IPS DF 6.9 (cell line): ENCODE results near the gene NRIP3.
A peak's percentile ranks its signal among the peaks of the same experiment; 100 is the strongest.
"Not testable (repeated sequence)": the region's sequence is repeated elsewhere in the genome, so short reads cannot be mapped to it uniquely, and the experiment has no call there.

Experiments
- DNase-seq: peaks from one replicate; pipeline ENCODE4 v3.0.0-alpha.2; 2013; ENCODE audit warnings: low read depth, low spot score
- H3K27ac ChIP-seq: one replicate; pipeline ENCODE4 v1.5.1; 2013; ENCODE audit warnings: low read length, control low read depth
- H3K27me3 ChIP-seq: 2 replicates; pipeline ENCODE4 v1.6.1; 2013; ENCODE audit warnings: mild to moderate bottlenecking, low read length; ENCODE audit not compliant: control insufficient read depth, insufficient read depth
- H3K36me3 ChIP-seq: 2 replicates; pipeline ENCODE4 v1.6.1; 2013; ENCODE audit warnings: low read length; ENCODE audit not compliant: control insufficient read depth, insufficient read depth
- H3K4me1 ChIP-seq: 2 replicates; pipeline ENCODE4 v1.6.1; 2013; ENCODE audit warnings: low read length; ENCODE audit not compliant: control insufficient read depth, insufficient read depth
- H3K4me3 ChIP-seq: 2 replicates; pipeline ENCODE4 v1.5.1; 2013; ENCODE audit warnings: mild to moderate bottlenecking, low read length
- H3K9me3 ChIP-seq: 2 replicates; pipeline ENCODE4 v1.6.1; 2013; ENCODE audit warnings: low read length, inconsistent platforms; ENCODE audit not compliant: control insufficient read depth, insufficient read depth
- WGBS: extraction: QIAGEN DNeasy Blood & Tissue Kit; methylation state at CpG from one replicate; pipeline ENCODE4 v1.1.7; 2013; ENCODE audit warnings: mixed read lengths, missing lambda C conversion rate; ENCODE audit not compliant: insufficient read length, insufficient coverage; 5-methylcytosine and 5-hydroxymethylcytosine counted together

NRIP3 gene

DNA sequence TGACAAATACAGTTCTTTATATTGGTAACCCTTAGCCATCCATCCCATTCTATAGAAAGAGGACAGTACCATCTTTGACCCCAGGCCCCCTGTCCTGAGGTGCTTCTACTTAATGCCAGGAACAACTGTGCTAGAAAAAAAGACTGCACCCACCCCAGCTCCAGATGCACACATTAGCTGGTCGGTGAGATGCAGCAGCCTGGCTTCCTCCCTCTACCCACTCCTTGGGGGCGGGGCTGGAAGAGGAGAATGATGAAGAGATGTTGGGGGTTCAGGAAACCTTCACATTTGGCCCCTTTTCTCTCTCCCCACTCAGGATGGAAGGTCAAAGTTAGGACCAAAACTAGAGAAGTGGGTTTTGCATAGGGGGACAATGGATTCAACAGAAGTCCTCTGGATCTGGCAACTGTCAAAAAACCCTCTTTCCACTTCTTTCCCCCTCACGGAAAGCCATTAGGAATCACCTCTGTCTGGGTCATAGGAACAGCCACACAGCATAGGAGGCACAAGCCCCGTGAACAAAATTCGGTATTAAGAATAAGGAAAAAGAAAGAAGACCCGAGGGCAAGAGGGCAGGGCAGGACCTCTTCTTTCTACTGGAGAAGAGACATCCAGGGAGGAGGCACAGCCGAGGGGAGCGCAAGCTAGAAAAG is 755 bp downstream of the NRIP3 start:
- Histone ChIP-seq H3K27me3 (peaks cover 21% of the 10 kb centered on the region; the same call in 1 of the 2 replicates), H3K4me1 (no peaks in the 10 kb centered on the region), H3K4me3 (peak overlapping the region; percentile 30; the same call in 1 of the 2 replicates), H3K27ac (no peak overlapping the region), H3K36me3 (no peaks in the 10 kb centered on the region; the same call in 1 of the 2 replicates), H3K9me3 (no peaks in the 10 kb centered on the region)
- WGBS: no CpG with 5 or more reads among the region's 8 CpGs
- no peak for DNase-seq

- no peaks in the 10 kb centered on the region for H3K9me3 ChIP-seq
- no peaks in the 10 kb centered on the region for H3K4me1 ChIP-seq
- DNase-seq: no peak
- H3K4me3 ChIP-seq: no peak overlapping the region
- H3K27me3 ChIP-seq: peaks cover 21% of the 10 kb centered on the region; the same call in 1 of the 2 replicates
- no peaks in the 10 kb centered on the region; the same call in 1 of the 2 replicates for H3K36me3 ChIP-seq
- WGBS: no CpG with 5 or more reads among the region's 6 CpGs
- no peak overlapping the region for H3K27ac ChIP-seq
Measured at GRCh38 chr11:9001736-9002135, 2.1 kb downstream of the NRIP3 start.

DNA sequence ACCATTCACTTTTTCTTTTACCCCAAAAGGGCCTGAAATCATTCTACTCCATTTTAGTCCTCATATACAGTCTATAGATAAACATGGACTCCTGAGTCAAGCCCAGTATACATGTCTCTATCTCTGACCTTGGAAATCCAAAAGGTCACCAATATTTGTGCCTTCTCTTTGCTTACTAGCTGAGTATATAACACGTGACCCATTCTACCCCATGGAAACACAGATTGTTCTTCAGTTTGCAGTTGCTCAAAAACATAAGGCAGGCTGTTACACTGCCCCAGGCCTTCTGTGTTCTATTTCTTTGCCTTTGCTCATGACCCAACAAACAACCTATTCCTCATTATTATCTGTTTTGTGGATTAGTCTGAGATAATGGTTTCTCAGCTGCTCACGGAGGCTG is 5.8 kb downstream of the NRIP3 start:
- H3K9me3 ChIP-seq: no peaks in the 10 kb centered on the region

DNA sequence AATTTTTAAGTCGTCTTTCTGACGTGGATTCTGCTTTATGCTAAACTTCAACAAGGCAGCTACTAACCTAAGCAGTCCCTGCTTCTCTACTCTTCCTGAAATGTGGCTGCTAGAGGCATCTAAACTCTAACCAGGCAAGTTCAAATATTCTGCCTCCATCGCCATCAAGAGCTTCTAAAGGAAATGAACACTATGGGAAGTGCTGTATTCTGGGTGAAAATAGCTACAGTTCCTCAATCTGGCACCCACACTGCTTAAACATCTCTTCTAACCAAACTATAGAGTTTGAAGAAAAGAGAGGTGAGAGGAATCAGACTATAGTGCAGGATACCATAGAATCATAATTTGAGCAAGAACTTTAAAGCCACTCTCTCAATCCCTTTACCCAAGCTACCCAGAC is 6.3 kb downstream of the NRIP3 start:
- Histone ChIP-seq H3K27me3 (peaks cover 2% of the 10 kb centered on the region; the same call in 1 of the 2 replicates), H3K4me1 (no peaks in the 10 kb centered on the region), H3K9me3 (no peaks in the 10 kb centered on the region), H3K27ac (no peak overlapping the region), H3K4me3 (no peak overlapping the region), H3K36me3 (no peaks in the 10 kb centered on the region)
- DNase-seq: no peak
- no CpG with 5 or more reads among the region's 3 CpGs for WGBS

More for the DNA sequence above, 5.8 kb downstream of the NRIP3 start:
- WGBS: no CpG with 5 or more reads among the region's 2 CpGs
- H3K27ac ChIP-seq: no peak overlapping the region
- no peak for DNase-seq
- no peak overlapping the region for H3K4me3 ChIP-seq
- peaks cover 5% of the 10 kb centered on the region; the same call in 1 of the 2 replicates for H3K27me3 ChIP-seq
- no peaks in the 10 kb centered on the region for H3K36me3 ChIP-seq
- H3K4me1 ChIP-seq: no peaks in the 10 kb centered on the region

- no peak for DNase-seq
- WGBS: no CpG with 5 or more reads among the region's 1 CpG
- H3K9me3 ChIP-seq: no peaks in the 10 kb centered on the region
Measured at GRCh38 chr11:8989453-8989852, 14.3 kb downstream of the NRIP3 start.

GRCh38 chr11:8988329-8989234 is 15.2 kb downstream of the NRIP3 start:
- no CpG with 5 or more reads among the region's 3 CpGs for WGBS
- Histone ChIP-seq H3K27me3 (no peaks in the 10 kb centered on the region), H3K36me3 (no peaks in the 10 kb centered on the region), H3K27ac (no peak overlapping the region), H3K4me3 (no peak overlapping the region), H3K9me3 (no peaks in the 10 kb centered on the region), H3K4me1 (no peaks in the 10 kb centered on the region)
- no peak for DNase-seq

More at GRCh38 chr11:8989453-8989852, 14.3 kb downstream of the NRIP3 start:
- H3K4me1 ChIP-seq: no peaks in the 10 kb centered on the region
- no peak overlapping the region for H3K27ac ChIP-seq
- H3K27me3 ChIP-seq: no peaks in the 10 kb centered on the region
- H3K4me3 ChIP-seq: no peak overlapping the region
- no peaks in the 10 kb centered on the region for H3K36me3 ChIP-seq

DNA sequence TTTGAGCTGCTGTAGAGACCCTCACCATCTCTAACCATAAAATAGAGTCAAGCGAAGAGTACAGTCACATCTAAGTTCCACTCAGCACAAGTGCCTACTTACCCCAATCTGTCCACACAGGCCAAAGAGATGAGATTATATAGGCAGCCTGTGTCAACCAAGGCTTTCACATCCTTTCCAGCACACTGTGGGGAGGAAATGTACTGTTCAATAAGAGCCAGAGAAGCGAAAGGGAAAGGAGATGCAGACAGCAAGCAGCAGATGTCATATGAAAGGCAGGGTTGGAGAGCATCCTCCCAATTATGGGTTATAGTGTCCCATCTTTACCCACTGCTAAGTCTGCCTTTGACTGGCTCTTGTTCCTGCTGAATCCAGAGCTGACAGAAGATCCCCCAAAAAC is 16.4 kb downstream of the NRIP3 start:
- H3K4me1 ChIP-seq: no peaks in the 10 kb centered on the region
- no CpG with 5 or more reads among the region's 2 CpGs for WGBS
- no peaks in the 10 kb centered on the region for H3K27me3 ChIP-seq
- no peak overlapping the region for H3K4me3 ChIP-seq
- H3K27ac ChIP-seq: no peak overlapping the region
- H3K9me3 ChIP-seq: no peaks in the 10 kb centered on the region
- H3K36me3 ChIP-seq: no peaks in the 10 kb centered on the region
- no peak for DNase-seq

- not testable (repeated sequence) for DNase-seq, H3K4me1 ChIP-seq, H3K36me3 ChIP-seq, H3K27ac ChIP-seq, H3K4me3 ChIP-seq, H3K9me3 ChIP-seq, H3K27me3 ChIP-seq
- WGBS: no CpG with 5 or more reads among the region's 6 CpGs
Measured at GRCh38 chr11:8986772-8987171, 17.0 kb downstream of the NRIP3 start.

GRCh38 chr11:8985462-8985861 is 18.3 kb downstream of the NRIP3 start:
- Histone ChIP-seq H3K9me3 (no peaks in the 10 kb centered on the region), H3K4me1 (no peaks in the 10 kb centered on the region), H3K27me3 (no peaks in the 10 kb centered on the region), H3K4me3 (no peak overlapping the region), H3K36me3 (no peaks in the 10 kb centered on the region), H3K27ac (no peak overlapping the region)
- WGBS: no CpG with 5 or more reads among the region's 5 CpGs
- DNase-seq: no peak

- H3K4me1 ChIP-seq: no peaks in the 10 kb centered on the region
- no peaks in the 10 kb centered on the region for H3K36me3 ChIP-seq
- WGBS: no CpG with 5 or more reads among the region's 2 CpGs
- H3K27ac ChIP-seq: no peak overlapping the region
- no peak for DNase-seq
- H3K4me3 ChIP-seq: no peak overlapping the region
- H3K27me3 ChIP-seq: no peaks in the 10 kb centered on the region
- H3K9me3 ChIP-seq: no peaks in the 10 kb centered on the region
Measured at GRCh38 chr11:8983552-8983951, 20.2 kb downstream of the NRIP3 start.
